Astrocyte (in vitro differentiated cells and primary cell): ENCODE measurements around the gene UNC5B. TPM values are rescaled to one million over a fixed set of nuclear protein-coding genes. Genes with fewer than 3 reads are reported as not detected.

ENCODE experiments used
- DNase-seq: peaks from one replicate; pipeline ENCODE4 v3.0.0-alpha.2; 2010; ENCODE audit warnings: low read depth
- FAIRE-seq: peaks from 2 replicates; lab custom pipeline; 2011; peaks lifted over from hg19 to GRCh38; lab: Jason Lieb, UNC
- H2AFZ ChIP-seq: 2 replicates; pipeline ENCODE4 v1.6.0; 2012; ENCODE audit warnings: low read depth, low read length, inconsistent platforms
- H3K27ac ChIP-seq: 2 replicates; pipeline ENCODE4 v1.5.1; 2011; ENCODE audit warnings: low read depth, low read length, inconsistent platforms
- H3K27me3 ChIP-seq: 2 replicates; pipeline ENCODE4 v1.6.0; 2011; ENCODE audit warnings: low read length, inconsistent platforms; ENCODE audit not compliant: insufficient read depth
- H3K36me3 ChIP-seq: 2 replicates; pipeline ENCODE4 v1.5.1; 2011; ENCODE audit warnings: low read length, inconsistent platforms; ENCODE audit not compliant: insufficient read depth
- H3K4me1 ChIP-seq: 2 replicates; pipeline ENCODE4 v1.5.1; 2011; ENCODE audit warnings: low read length, inconsistent platforms; ENCODE audit not compliant: insufficient read depth
- H3K4me2 ChIP-seq: 2 replicates; pipeline ENCODE4 v1.6.0; 2012; ENCODE audit warnings: low read length, inconsistent platforms
- H3K4me3 ChIP-seq: 2 replicates; pipeline ENCODE4 v1.5.1; 2011; ENCODE audit warnings: low read depth, mild to moderate bottlenecking, low read length, inconsistent platforms; ENCODE audit not compliant: insufficient read depth
- H3K79me2 ChIP-seq: 2 replicates; pipeline ENCODE4 v1.6.0; 2012; ENCODE audit warnings: mild to moderate bottlenecking, low read length, inconsistent platforms; ENCODE audit not compliant: insufficient read depth
- H3K9ac ChIP-seq: 2 replicates; pipeline ENCODE4 v1.6.0; 2012; ENCODE audit warnings: mild to moderate bottlenecking, low read length, inconsistent platforms
- H3K9me3 ChIP-seq: 2 replicates; pipeline ENCODE4 v1.5.1; 2012; ENCODE audit warnings: low read depth, mild to moderate bottlenecking, low read length, inconsistent platforms; ENCODE audit not compliant: insufficient read depth
- H4K20me1 ChIP-seq: 2 replicates; pipeline ENCODE4 v1.6.0; 2012; ENCODE audit warnings: low read length, inconsistent platforms; ENCODE audit not compliant: insufficient read depth
- H3K27ac Mint-ChIP-seq: one replicate; pipeline ENCODE4 v1.8.0; 2021; ENCODE audit warnings: mild to moderate bottlenecking, mixed read lengths; ENCODE audit not compliant: unreplicated experiment
- H3K27me3 Mint-ChIP-seq: one replicate; pipeline ENCODE4 v1.8.0; 2021; ENCODE audit warnings: low read depth, mixed read lengths; ENCODE audit not compliant: unreplicated experiment
- H3K36me3 Mint-ChIP-seq: one replicate; pipeline ENCODE4 v1.8.0; 2021; ENCODE audit warnings: low read depth, mixed read lengths; ENCODE audit not compliant: unreplicated experiment
- H3K4me1 Mint-ChIP-seq: one replicate; pipeline ENCODE4 v1.8.0; 2021; ENCODE audit warnings: low read depth, mixed read lengths; ENCODE audit not compliant: unreplicated experiment
- H3K4me3 Mint-ChIP-seq: one replicate; pipeline ENCODE4 v1.8.0; 2021; ENCODE audit warnings: mild to moderate bottlenecking, moderate library complexity, mixed read lengths; ENCODE audit not compliant: unreplicated experiment
- H3K9me3 Mint-ChIP-seq: one replicate; pipeline ENCODE4 v1.8.0; 2021; ENCODE audit warnings: mild to moderate bottlenecking, mixed read lengths; ENCODE audit not compliant: unreplicated experiment
- CTCF ChIP-seq: IDR thresholded peaks from 2 replicates; pipeline ENCODE4 v1.5.1; 2011; ENCODE audit warnings: low read depth, mild to moderate bottlenecking, inconsistent platforms, low read length, moderate library complexity; ENCODE audit not compliant: insufficient read depth
- EZH2 ChIP-seq: IDR thresholded peaks from 2 replicates; pipeline ENCODE4 v1.6.1; 2012; ENCODE audit warnings: mild to moderate bottlenecking, low read length, inconsistent platforms; ENCODE audit not compliant: insufficient read depth
- total RNA-seq: library from RNA; stranded (reverse); gene quantifications from 2 replicates; pipeline ENCODE4 v1.2.1, GENCODE V29; 2021

Gene UNC5B
- total RNA-seq, 1 donor from 2014 or later: 15.0 TPM

DNA sequence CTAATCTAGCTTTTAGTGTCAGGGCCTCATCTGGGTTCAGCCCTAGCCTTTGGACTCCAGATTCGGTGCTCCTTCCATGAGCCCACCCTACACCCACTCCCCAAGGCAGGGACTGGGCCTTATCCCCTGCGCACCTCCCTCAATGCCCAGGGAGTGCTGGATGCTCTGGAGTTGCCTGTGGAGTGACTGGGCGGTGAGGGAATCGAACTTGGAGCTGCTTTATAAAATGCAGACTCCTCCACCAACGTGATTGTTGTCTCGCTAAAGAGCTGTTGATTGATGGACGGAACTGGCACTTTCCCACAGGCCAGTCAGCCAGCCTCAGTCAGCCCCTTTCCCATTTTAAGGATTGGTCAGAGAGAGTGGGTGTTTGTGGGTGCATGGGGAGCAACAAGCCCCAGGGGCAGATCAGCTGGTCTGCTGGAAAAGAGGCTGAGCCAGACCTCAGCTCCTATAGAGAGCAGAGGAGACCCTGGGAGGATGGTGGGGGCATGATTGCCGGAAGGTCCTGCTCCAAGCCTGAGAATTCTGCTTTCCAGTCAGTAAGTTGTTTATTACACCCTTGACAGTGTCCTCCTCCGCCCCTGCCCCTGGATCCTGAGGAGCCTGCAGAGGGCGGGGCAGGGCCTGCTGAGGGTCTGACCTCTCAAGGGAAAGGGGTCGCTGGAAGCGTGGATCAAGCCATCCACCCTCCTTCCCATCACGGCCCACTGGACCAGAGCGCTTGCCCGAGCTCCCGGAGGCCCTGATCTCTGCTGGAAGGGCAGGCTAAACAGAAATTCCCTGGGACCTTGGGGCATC is 16.7 kb downstream of the UNC5B start:
- DNase-seq (no peak), FAIRE-seq (no peak)
- Mint-ChIP-seq H3K4me1 (peaks cover 16% of the 10 kb centered on the region), H3K27me3 (peaks cover 5% of the 10 kb centered on the region), H3K36me3 (peaks cover 4% of the 10 kb centered on the region), H3K4me3 (no peak overlapping the region), H3K9me3 (no peaks in the 10 kb centered on the region), H3K27ac (no peak overlapping the region)
- Histone ChIP-seq H3K4me2 (no peak overlapping the region), H3K4me1 (peaks cover 8% of the 10 kb centered on the region), H2AFZ (no peak overlapping the region), H3K36me3 (no peaks in the 10 kb centered on the region), H3K27me3 (no peaks in the 10 kb centered on the region), H3K27ac (no peak overlapping the region), H3K9me3 (no peaks in the 10 kb centered on the region), H4K20me1 (peaks cover 39% of the 10 kb centered on the region), H3K4me3 (no peak overlapping the region), H3K9ac (no peak overlapping the region), H3K79me2 (peaks cover 14% of the 10 kb centered on the region)
- TF ChIP-seq EZH2 (no peak), CTCF (no peak)

DNA sequence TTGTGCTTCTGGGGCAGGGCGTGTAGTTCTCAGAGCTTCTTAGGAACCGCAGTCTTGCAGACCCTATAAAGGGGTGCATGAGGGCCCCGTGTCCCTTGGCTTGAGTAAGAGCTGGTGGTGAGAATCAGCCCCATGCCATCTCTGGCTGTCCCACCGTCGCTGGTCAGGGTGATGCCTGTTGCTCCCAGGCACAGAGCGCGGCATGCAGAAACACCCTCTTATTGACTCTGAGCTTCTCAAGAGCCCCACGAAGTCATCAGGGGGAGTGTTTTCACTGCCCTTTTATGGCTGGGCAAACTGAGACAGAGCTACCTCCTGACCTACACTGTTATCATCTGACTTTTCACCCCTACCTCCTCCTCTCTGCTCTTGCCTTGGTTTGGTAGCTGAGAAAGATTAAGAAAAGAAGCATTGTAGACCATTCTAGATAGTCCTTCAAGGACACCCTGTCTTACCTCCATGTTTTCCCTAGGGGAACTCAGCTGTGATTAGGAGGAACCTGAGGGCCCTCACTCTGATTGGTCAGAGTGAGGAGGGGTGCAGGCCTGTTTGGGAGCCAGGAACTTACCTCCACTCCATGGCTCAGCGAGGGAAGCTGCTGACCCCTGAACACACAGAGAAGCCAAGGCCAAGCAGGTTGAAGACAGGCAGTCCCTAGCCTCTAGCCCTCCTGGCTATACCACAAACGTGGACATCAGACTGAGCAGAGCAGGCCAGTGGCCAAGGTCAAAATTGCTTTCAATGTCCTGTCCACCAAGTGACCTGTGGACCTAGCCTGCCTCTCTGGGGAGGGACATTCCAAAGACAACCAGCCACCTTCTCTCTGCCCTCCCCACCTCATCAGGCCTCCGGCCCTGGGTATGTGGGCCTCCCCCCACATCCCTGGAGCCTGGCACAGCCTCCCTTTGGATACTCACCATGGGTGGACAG is 17.6 kb downstream of the UNC5B start:
- no peaks in the 10 kb centered on the region for H3K36me3 ChIP-seq

More for the DNA sequence above, 17.6 kb downstream of the UNC5B start:
- H4K20me1 ChIP-seq: peaks cover 31% of the 10 kb centered on the region
- no peak for FAIRE-seq
- no peaks in the 10 kb centered on the region for H3K9me3 ChIP-seq
- no peak overlapping the region for H3K4me2 ChIP-seq
- H3K36me3 Mint-ChIP-seq: peaks cover 4% of the 10 kb centered on the region
- peaks cover 5% of the 10 kb centered on the region for H3K27me3 Mint-ChIP-seq
- H3K27ac Mint-ChIP-seq: no peak overlapping the region
- peaks cover 17% of the 10 kb centered on the region for H3K4me1 ChIP-seq
- H3K9ac ChIP-seq: no peak overlapping the region
- no peak overlapping the region for H3K27ac ChIP-seq
- DNase-seq: no peak
- TF ChIP-seq EZH2 (no peak), CTCF (no peak)
- H3K79me2 ChIP-seq: peaks cover 14% of the 10 kb centered on the region
- no peak overlapping the region for H3K4me3 Mint-ChIP-seq
- no peak overlapping the region for H2AFZ ChIP-seq
- H3K27me3 ChIP-seq: no peaks in the 10 kb centered on the region
- H3K9me3 Mint-ChIP-seq: no peaks in the 10 kb centered on the region
- peaks cover 20% of the 10 kb centered on the region for H3K4me1 Mint-ChIP-seq
- H3K4me3 ChIP-seq: no peak overlapping the region
